HG03354 (cell line): Measurements from ENCODE around the gene P3H2.

Experiments
- ATAC-seq: cut with Tn5 transposase; IDR thresholded peaks from one replicate; pipeline ENCODE4 v1.9.1; 2021; ENCODE audit warnings: mild to moderate bottlenecking; ENCODE audit not compliant: unreplicated experiment, poor library complexity, severe bottlenecking

P3H2 gene

GRCh38 chr3:190060192-190060775, 60.4 kb downstream of the P3H2 start:
- no peak for ATAC-seq

GRCh38 chr3:190059242-190059590, 61.5 kb downstream of the P3H2 start:
- no peak for ATAC-seq

DNA sequence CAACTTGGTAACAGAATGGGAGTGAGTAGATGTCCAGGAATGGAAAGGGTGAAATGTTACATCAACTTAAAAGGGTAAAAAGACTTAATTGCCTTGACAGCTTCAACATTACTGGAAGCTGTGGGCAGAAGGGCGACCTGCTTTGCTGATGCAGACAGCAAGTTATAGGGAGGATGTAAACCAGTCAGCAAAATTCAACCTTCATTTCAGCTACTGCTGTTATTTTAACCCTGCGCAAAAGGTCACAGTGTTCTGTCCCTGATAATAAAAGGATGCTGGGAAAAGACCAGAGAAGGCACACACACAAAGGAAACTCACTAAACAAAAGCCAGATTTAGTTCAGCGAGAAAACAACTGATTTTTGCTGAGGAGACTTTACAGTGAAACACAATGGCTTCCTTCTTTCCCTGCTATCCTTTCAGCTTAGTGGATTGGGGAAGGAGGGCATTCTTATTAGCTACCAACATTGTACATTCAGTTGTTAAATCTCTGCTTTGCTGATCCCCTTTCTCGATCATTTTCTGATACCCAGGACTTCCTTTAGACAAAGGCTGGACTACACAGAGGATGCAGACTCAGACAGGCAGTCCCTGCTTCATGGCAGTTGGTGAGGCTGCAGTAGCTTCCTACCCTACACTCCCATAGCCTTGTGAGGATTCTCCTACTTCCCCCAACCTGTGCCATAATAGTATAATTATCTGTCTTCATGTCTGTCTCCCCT, 62.0 kb downstream of the P3H2 start:
- no peak for ATAC-seq

DNA sequence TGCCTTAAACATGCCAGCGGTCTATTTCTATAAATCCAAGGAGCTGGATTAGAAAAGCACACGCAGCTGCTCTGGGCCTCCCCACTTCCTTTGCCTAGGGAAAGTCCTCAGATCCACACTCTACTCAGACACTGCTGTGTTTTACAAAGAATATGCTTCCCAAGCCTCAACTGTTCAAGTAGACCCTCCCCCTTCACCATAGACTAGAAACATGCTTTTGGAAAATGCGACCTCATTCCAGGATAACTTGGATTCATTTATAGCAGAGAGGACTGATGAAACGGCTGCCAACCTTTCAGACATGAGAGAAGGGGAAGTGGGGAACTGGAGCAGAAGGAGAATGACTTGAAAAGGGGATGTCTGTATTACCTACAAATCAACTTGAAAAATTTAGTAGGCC, 64.0 kb downstream of the P3H2 start:
- no peak for ATAC-seq

- no peak for ATAC-seq
Measured at GRCh38 chr3:190055773-190056172, 64.9 kb downstream of the P3H2 start.

- ATAC-seq: no peak
Measured at GRCh38 chr3:190053919-190054672, 66.6 kb downstream of the P3H2 start.

- ATAC-seq: no peak
Measured at GRCh38 chr3:190051641-190052040, 69.1 kb downstream of the P3H2 start.

DNA sequence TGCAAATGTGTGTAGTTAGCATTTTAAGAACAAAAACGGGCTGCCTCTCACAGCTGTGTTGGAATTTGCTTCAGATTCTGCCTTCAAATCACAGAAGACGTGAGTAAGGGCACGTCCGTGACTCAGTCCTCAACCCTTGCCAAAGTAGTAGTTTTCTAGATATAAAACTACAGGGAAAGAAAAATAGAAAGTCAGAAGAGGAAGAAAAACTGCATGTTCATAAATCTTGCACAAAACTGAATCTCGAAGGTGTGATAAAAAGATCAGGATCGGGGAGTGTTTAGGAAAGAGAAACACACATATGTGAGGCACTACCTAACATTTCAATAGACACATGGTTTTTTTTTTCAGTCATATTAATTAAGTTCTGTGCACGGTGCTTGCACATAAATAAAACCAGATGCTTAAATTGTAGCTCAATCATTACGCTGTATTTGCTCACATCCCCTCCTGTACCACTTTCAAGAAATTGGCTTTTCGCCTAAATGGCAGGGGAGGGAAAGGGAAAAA, 71.7 kb downstream of the P3H2 start:
- no peak for ATAC-seq

GRCh38 chr3:190044974-190045373, 75.7 kb downstream of the P3H2 start:
- no peak for ATAC-seq

DNA sequence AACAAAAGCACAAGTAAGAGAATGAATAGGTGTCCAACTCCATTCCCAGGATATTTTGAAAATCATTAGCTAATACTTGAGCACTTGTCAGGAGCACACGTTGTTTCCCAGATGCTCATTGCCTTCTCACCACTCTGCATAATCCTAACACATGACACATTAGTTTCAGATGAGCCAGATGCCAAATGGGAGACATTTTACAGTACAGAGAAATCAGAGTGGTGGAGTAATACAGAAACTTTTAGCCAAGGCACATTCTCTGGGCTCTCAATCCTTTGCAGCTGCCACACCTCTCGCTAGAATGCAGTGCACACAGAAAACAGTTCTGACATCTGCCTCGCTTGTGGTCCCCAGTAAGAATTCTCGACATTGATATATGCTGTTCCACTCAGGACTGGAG, 76.6 kb downstream of the P3H2 start:
- no peak for ATAC-seq

GRCh38 chr3:190043741-190044140, 77.0 kb downstream of the P3H2 start:
- ATAC-seq: no peak

- ATAC-seq: no peak
Measured at GRCh38 chr3:190042558-190042957, 78.1 kb downstream of the P3H2 start.

DNA sequence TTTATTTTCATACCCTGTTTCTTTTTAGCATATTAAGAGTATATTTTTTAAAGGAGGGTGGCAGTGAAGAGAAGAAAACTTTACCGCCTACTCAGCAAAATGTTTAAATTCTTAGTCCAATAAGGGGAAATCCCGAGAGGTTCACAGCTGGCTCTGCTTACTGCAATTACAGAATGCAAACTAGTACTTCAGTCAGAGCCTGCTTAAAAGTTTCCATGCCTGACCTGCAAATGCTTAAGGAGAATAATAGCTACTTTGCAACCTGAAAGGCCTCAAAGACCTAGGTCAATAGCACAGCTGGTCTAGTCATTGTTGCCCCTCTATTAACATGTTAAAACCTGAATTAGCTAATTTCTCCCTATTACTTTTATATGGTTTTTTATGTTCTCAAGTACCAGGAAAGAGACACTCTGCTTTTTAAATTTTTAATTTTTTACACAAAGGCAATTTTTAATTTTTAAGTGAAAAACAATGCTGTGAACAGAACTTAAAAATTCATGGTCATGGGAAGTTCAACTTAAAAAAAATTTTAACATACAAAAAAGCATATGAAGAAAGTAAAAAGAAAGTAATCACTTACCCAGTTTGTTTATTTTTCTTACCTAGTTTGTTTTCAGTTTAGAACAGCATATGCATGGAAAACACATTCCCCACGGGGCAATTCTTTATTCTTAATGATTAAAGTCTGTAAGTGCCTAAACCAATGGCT, 79.2 kb downstream of the P3H2 start:
- ATAC-seq: no peak

- ATAC-seq: no peak
Measured at GRCh38 chr3:190040145-190040544, 80.6 kb downstream of the P3H2 start.

DNA sequence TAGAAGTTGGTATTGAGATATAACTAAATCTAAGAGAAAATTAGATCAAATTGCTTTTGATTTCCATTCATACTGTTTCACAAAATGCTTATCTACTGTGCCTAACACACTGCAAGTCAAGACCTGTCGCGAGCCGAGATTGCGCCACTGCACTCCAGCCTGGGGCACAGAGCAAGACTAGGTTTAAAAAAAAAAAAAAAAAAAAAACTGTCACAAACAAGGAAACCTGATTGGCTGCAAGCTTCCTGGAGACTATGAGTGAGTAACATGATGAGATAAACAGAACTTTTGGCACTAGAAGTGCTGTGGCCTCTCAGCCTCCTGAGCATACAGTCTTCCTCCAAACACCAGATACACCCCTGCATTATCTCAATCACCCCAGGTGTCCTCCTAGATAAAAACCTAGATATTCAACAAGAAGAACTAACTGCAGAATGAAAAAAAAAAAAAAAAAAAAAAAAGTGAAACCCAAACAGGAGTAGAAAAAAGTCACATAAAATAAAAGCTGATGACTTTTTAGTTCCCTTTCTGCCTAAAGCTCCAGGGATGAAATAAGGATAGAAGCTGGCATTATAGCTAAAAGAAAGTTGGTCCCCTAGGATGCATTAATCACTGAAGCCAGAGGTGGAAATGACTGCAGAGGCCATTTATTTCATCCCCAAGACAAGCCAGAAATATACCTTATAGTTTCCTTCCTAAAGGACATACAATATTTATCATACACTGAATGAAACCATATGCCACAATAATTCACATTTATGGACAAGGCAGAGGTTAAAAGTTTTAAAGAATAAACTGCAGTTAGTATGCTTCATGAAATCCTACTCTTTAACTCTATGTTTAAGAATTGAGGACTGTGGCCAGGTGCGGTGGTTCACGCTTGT, 82.4 kb downstream of the P3H2 start:
- no peak for ATAC-seq

DNA sequence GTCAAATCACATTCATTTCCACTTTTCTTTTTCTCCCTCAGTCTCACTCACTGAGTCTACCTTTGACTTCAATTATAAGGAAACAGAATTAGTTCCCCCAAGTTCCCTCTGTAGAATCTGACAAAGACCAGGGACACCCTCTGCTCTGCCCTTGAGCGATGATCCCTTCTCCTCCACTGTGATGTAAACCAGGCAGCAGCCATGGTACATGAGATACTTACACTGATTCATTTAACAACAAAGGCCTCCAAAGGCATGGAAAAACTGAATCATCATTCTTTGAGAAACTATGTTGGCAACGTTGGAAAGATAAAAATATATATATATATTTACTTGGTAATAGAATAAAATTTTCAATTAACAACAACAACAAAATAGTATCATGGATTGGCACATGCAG, 84.1 kb downstream of the P3H2 start:
- ATAC-seq: no peak

GRCh38 chr3:190034446-190034845, 86.3 kb downstream of the P3H2 start:
- ATAC-seq: no peak

DNA sequence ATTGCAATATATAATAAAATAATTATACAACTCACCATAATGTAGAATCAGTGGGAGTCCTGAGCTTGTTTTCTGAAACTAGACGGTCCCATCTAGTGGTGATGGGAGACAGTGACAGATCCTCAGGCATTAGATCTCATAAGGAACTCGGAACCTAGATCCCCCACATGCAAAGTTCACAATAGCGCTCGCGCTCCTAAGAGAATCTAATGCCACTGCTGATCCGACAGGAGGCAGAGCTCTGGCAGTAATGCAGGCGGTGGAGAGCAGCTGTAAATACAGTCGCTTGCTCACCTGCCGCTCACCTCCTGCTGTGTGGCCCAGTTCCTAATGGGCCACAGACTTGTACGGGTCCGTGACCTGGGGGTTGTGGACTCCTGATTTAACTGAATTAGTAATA, 87.8 kb downstream of the P3H2 start:
- ATAC-seq: no peak
